Fibroblast of skin of scalp (primary cell): ENCODE data around the gene NEDD9.

ENCODE experiments used
- DNase-seq: peaks from one replicate; pipeline ENCODE4 v3.0.0-alpha.2; 2013

The NEDD9 gene

GRCh38 chr6:11260249-11261038 is 28.0 kb upstream of the NEDD9 start:
- DNase-seq, result no peak

GRCh38 chr6:11258260-11259237 is 26.1 kb upstream of the NEDD9 start:
- peak; percentile 26 for DNase-seq

GRCh38 chr6:11255610-11256009 is 23.1 kb upstream of the NEDD9 start:
- no peak for DNase-seq

- DNase-seq, result peak; percentile 66
Measured at GRCh38 chr6:11253594-11253993, 21.1 kb upstream of the NEDD9 start.

DNA sequence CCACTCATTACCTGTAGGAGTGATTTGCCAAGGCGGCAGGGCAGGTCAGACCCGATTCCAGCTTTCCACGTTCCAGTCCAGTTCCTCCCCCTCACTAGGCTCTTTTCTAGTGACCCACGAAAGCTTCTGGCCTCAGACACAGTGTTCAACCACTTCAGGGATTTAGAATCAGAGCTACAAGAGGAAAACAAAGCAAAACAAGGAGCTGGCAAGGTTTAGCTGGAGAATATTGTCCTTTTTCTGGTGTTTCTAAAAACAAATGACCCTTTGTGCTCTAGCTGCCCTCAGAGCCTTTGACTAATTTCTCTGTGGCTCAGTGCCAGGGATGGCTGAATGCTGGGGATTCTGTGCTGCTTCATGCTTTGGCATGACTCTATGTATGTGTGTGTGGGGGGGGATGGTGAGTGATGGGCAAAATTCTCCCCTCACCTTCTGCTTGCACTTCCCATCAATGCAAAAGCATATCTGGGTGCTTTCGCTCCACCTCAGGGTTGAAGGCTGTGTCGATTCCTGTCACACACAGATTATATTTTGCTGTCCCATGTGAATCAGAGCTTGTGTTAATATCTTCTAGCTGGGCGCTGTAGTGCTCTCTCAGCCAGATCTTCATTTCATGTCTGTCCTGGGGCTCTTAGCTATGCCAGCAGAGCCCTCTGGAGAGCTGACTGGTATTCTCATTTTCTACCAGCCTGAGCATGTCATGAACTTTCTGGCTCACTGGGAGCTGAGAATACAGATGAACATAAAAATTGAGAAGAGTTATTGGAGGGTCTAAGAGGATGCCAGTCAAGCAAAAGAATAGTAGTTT is 19.3 kb upstream of the NEDD9 start:
- DNase-seq, result peak; percentile 62

GRCh38 chr6:11250108-11250507 is 17.6 kb upstream of the NEDD9 start:
- no peak for DNase-seq

DNA sequence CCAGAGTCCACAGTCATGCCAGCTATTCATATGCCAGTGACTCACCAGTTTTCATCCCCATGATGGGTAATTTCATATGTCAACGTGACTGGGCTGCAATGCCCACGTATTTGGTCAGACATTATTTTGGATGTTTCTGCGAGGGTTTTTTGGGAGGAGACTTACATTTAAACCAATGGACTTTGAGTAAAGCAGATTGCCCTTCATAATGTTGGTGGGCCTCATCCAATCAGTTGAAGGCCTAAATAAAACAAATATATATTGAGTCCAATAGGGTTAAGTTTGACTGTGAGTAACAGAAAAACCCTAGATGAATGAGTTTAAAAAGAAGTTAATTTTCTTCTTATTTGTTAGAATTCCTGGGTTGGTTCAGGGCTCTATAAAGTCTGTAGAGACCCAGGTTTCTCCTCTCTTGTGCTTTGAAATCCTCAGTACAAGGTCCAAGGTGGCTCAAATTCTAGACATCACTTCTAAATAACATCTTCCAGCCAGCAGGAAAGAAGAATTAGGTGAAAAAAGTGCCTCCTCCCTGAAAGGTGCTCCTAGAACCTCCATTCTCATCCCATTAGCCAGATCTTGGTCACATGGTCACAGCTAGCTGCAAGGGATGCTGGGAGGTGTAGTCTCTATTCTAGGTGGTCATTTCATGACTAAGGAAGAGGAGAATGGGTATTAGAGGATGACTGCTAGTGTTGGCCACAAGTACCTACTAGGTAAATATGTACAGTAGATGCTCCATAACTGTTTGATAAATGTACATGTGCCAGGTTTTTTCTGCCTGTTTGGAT is 16.7 kb upstream of the NEDD9 start:
- DNase-seq, result no peak

DNA sequence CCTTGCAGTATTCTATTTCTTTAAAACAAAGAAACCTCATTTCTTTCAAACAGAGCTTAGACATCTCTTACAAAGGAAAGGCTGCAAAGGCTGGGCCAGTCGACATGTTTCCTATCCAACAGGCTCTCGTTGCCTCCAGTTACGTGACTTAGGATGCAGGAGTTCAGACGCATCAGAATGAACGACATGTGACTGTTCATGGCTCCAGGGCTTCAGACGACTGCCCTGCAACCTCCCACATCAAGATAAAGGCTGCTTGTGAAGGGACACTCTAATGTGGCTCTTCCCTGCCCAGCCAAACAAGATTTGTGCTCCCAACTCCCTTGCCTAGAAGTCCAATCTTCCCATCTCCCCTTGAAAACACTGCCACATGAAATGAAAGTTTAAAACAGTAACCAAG is 14.3 kb upstream of the NEDD9 start:
- DNase-seq, result no peak

DNA sequence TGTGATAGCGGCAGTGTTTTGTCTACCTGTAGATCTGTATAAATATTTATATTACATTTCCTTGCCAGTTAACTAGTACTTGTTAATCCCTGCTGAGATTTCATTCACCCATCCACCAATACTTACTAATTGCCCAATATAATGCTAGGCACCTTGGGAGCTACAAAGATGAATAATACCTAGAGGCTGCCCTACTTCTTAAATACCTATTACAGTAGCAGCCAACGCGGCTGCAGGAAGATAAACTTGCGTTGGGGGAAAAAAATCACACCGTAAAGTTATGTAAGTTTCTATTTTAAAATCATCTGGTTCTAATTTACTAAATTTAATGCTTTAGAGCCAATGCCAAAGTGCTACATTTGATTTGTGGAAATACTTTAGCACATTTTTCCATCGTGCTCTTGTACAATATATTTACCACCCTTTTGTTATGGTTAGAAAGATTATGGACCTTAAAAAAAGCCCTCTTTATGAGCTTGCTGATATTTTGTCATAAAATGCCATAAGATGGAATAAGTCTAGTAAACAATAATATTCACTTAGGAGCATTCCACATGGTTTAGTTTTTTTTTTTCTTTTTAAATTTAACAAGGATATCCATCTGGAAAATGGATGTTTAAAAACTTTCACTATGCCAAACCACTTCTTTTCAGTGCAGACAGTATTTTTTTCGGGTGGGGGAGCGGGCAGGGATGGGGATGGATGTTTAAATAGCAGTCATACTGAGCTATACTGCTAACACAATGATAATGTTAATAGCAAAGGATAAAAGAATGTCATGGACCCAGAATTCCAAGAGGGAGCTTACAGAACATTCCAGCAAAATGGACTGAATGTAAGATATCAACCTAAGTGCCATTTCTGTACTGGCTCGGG is 13.2 kb upstream of the NEDD9 start:
- peak; percentile 62 for DNase-seq

DNA sequence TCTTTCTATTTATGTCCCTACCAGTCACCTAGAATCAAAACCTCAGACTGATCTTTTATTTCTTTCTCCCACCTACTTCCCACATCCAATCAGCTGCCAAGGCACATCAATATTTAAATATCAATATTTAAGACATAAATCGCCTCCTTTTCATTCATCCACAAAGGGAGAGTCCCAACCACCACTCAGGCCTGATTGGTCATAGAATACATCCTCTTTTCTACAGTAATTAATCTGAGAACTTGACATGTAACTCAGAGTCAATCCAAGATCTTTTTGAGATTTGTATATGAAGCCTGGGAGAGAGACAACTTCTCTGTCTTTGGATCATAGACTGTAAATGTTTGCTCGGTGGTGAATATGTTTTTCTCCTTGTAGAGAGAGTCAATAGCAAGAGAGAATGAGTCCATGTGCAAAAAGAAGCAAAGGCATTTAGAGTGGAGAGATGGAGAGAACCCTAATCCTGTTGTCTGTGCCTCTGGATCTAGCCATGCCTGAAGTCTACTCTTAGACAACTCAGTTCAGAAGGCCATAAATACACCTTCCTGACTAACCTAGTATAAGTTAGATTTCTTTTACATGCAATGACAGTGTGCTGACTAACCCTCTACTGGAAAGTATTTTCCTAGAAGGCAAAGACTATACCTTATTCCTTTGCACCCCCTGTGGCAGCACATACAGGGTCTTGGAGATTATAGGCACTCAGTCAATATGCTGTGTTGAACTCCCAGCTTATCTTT is 12.1 kb upstream of the NEDD9 start:
- no peak for DNase-seq

- no peak for DNase-seq
Measured at GRCh38 chr6:11243861-11244260, 11.4 kb upstream of the NEDD9 start.

- peak; percentile 58 for DNase-seq
Measured at GRCh38 chr6:11242711-11243110, 10.2 kb upstream of the NEDD9 start.

DNA sequence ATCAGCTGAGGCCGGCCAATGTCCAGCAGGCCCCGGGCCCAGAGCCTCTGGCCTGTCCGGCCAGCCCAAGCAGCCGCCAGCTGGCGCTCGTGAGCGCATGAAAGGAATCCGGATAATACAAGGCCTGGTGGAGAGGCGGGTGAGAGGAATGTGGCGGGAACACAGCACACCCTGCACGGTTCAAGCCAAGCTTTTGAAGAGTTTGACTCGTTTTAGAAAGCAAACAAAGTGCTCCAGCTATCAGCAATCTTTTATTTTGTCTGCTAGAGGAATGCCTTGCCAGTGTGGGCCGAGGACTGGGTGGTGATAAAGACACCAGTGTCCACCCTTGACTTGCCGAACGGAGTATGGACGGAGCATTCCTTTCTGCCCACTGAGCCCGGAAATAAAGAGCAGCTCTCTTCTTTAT is 9.3 kb upstream of the NEDD9 start:
- no peak for DNase-seq

DNA sequence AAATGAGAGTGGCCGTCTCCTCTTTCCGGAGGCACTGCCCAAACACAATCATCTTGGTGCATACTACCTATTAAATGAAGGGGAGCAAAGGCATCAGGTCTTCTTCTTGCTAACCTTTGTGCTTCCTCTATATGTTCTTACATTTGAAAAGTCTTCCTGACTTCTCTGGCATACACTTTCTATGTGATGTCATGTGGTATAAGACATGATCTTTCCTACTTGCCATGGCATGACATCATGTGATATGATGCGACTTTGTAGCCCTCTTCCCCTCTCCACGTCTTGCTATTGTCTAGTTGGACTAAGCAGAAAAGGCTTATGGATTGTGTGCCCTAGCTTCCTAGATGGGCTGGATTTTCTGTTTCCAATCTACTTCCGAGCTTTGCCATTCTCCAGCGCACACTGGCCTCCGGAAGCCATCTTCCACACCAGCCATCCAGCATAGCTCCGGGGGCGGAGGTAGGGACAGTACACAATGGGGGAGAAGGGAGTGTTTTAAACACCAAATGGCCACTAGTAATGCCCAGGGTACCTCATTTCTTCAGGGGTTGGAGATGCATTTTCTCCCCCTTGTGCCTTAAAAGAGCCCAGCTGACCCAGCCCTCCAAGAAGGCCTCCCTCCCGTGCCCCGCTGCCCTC is 8.8 kb upstream of the NEDD9 start:
- no peak for DNase-seq

- no peak for DNase-seq
Measured at GRCh38 chr6:11237956-11238355, 5.5 kb upstream of the NEDD9 start.

GRCh38 chr6:11237428-11237827 is 5.0 kb upstream of the NEDD9 start:
- no peak for DNase-seq

- no peak for DNase-seq
Measured at GRCh38 chr6:11236915-11237314, 4.4 kb upstream of the NEDD9 start.

- peak; percentile 46 for DNase-seq
Measured at GRCh38 chr6:11236076-11236750, 3.7 kb upstream of the NEDD9 start.

GRCh38 chr6:11235062-11235461 is 2.6 kb upstream of the NEDD9 start:
- no peak for DNase-seq
